Measurements from ENCODE around the gene ZNF488.

The ZNF488 gene

GRCh38 chr10:47414752-47415519 is 30.8 kb upstream of the ZNF488 start:
- DNase-seq (ENCODE audit: low read depth, low spot score): no peak
- in situ Hi-C loops (cut with HindIII; ENCODE audit: low sequenced_read_pairs): no loop called here
- H3K4me3 ChIP-seq (ENCODE audit: low read depth, low read length): no peak overlapping the region
- TF ChIP-seq, protein P1, sequence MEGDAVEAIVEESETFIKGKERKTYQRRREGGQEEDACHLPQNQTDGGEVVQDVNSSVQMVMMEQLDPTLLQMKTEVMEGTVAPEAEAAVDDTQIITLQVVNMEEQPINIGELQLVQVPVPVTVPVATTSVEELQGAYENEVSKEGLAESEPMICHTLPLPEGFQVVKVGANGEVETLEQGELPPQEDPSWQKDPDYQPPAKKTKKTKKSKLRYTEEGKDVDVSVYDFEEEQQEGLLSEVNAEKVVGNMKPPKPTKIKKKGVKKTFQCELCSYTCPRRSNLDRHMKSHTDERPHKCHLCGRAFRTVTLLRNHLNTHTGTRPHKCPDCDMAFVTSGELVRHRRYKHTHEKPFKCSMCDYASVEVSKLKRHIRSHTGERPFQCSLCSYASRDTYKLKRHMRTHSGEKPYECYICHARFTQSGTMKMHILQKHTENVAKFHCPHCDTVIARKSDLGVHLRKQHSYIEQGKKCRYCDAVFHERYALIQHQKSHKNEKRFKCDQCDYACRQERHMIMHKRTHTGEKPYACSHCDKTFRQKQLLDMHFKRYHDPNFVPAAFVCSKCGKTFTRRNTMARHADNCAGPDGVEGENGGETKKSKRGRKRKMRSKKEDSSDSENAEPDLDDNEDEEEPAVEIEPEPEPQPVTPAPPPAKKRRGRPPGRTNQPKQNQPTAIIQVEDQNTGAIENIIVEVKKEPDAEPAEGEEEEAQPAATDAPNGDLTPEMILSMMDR (IDR thresholded peaks at IDR 0.05; ENCODE audit: low read depth, low read length): no peak

DNA sequence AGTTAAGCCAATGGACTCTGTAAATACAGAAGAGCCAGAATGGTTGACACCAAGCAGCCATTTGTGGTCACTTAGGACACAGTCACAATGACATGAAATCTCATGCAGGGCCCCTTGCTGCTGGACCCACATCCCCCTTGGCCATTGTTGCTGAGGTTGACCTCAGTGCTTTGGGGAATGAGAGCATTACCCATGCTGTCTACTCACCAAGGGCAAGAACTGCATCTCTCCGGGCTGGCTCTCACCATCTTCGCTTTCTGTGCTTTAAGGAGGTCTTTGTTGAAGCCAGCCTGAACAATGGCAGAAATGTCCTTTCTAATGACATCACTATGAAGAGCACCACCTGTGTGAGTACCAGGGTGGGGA is 30.1 kb upstream of the ZNF488 start:
- in situ Hi-C loops (cut with HindIII; ENCODE audit: low sequenced_read_pairs): no loop called here
- no peak overlapping the region for H3K4me3 ChIP-seq (ENCODE audit: low read depth, low read length)
- TF ChIP-seq, protein P1 (IDR thresholded peaks at IDR 0.05; ENCODE audit: low read depth, low read length): no peak
- DNase-seq (ENCODE audit: low read depth, low spot score): no peak

- no peak for DNase-seq (ENCODE audit: low read depth, low spot score)
- TF ChIP-seq, protein P1 (IDR thresholded peaks at IDR 0.05; ENCODE audit: low read depth, low read length): no peak
- H3K4me3 ChIP-seq (ENCODE audit: low read depth, low read length): no peak overlapping the region
- in situ Hi-C loops (cut with HindIII; ENCODE audit: low sequenced_read_pairs): no loop called here
Measured at GRCh38 chr10:47413531-47414226, 29.6 kb upstream of the ZNF488 start.

DNA sequence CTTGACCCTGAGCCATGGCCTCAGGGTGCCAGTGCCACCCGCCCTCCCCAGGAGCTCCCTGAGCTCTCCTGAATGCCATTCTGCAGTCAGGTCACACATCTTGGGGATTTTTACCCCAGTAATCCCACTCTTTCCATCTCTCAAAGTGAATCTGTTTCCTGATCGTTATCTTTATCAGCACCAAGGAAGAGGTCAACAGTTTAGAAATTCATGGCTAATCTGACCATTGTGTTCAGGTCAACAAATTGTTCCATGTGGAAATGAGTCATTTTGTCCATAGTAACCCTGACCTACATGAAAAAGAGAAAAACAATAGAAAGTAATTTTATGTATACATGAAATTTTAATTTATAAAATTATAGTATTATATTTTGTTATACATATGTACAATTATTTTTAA is 28.8 kb upstream of the ZNF488 start:
- TF ChIP-seq, protein P1 (IDR thresholded peaks at IDR 0.05; ENCODE audit: low read depth, low read length): no peak
- H3K4me3 ChIP-seq (ENCODE audit: low read depth, low read length): no peak overlapping the region
- no peak for DNase-seq (ENCODE audit: low read depth, low spot score)
- in situ Hi-C loops (cut with HindIII; ENCODE audit: low sequenced_read_pairs): no loop called here

DNA sequence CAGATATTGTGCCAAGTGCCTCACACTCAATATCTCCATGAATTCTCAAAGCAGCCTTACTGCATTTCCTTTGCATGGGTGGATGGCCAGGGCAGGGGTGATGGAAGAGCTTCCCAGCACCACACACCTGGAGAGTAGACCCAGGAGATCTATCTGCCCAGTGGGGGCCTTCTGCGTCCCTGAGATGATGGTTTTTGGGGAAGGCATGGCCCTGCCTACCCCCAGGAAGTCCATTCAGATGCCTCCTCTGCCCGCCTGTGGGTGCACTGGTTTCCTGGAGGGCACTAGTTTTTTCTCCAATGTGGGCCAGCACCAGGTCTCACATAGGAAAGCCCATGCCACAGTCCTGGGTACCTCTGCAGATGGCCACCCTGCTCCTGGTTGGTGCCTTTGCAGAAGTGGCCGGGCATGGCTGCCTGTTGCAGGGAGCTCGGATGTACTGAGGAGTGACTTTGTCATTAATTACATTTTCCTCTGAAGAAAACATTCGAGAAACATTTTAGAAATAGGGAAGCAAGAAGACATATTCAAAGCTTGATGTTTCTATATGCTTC is 28.2 kb upstream of the ZNF488 start:
- no peak for DNase-seq (ENCODE audit: low read depth, low spot score)
- H3K4me3 ChIP-seq (ENCODE audit: low read depth, low read length): no peak overlapping the region
- TF ChIP-seq, protein P1 (IDR thresholded peaks at IDR 0.05; ENCODE audit: low read depth, low read length): no peak
- in situ Hi-C loops (cut with HindIII; ENCODE audit: low sequenced_read_pairs): no loop called here

- in situ Hi-C loops (cut with HindIII; ENCODE audit: low sequenced_read_pairs): no loop called here
- no peak overlapping the region for H3K4me3 ChIP-seq (ENCODE audit: low read depth, low read length)
- DNase-seq (ENCODE audit: low read depth, low spot score): no peak
- TF ChIP-seq, protein P1 (IDR thresholded peaks at IDR 0.05; ENCODE audit: low read depth, low read length): no peak
Measured at GRCh38 chr10:47410862-47411261, 26.8 kb upstream of the ZNF488 start.

Data from astrocyte of the spinal cord (primary cell).